A172 (cell line): ENCODE results near the gene SEPTIN11. TPM values are rescaled to one million over a fixed set of nuclear protein-coding genes. Genes with fewer than 3 reads are reported as not detected.

Experiments
- DNase-seq: peaks from one replicate; pipeline ENCODE4 v3.0.0-alpha.2; 2015; ENCODE audit warnings: low spot score
- total RNA-seq: library from RNA; depleted of rRNA; stranded (reverse); fragments of >200 nt; shearing (Covaris generic); gene quantifications from 2 replicates; pipeline ENCODE4 v1.2.3, GENCODE V29; 2014

SEPTIN11 gene
- total RNA-seq, 1 experiment from 2014 or later, result 73.5 TPM

GRCh38 chr4:76979236-76979635 is 29.7 kb downstream of the SEPTIN11 start:
- DNase-seq, result no peak

GRCh38 chr4:76980261-76980660 is 30.7 kb downstream of the SEPTIN11 start:
- DNase-seq, result no peak

- DNase-seq, result no peak
Measured at GRCh38 chr4:76981644-76982043, 32.1 kb downstream of the SEPTIN11 start.

GRCh38 chr4:76982638-76983584 is 33.4 kb downstream of the SEPTIN11 start:
- no peak for DNase-seq

GRCh38 chr4:76984127-76984526 is 34.6 kb downstream of the SEPTIN11 start:
- DNase-seq, result peak; percentile 39

GRCh38 chr4:76984788-76985211 is 35.2 kb downstream of the SEPTIN11 start:
- peak; percentile 92 for DNase-seq

GRCh38 chr4:76987153-76987591 is 37.6 kb downstream of the SEPTIN11 start:
- DNase-seq, result peak; percentile 63

- no peak for DNase-seq
Measured at GRCh38 chr4:76987685-76988084, 38.1 kb downstream of the SEPTIN11 start.

- DNase-seq, result no peak
Measured at GRCh38 chr4:76989391-76990061, 40.0 kb downstream of the SEPTIN11 start.

- peak; percentile 54 for DNase-seq
Measured at GRCh38 chr4:76990288-76991080, 40.9 kb downstream of the SEPTIN11 start.

- no peak for DNase-seq
Measured at GRCh38 chr4:76991161-76991660, 41.7 kb downstream of the SEPTIN11 start.

- DNase-seq, result no peak
Measured at GRCh38 chr4:76993787-76994641, 44.5 kb downstream of the SEPTIN11 start.

GRCh38 chr4:76995776-76996175 is 46.2 kb downstream of the SEPTIN11 start:
- DNase-seq, result no peak

GRCh38 chr4:76996445-76996844 is 46.9 kb downstream of the SEPTIN11 start:
- DNase-seq, result no peak

- DNase-seq, result no peak
Measured at GRCh38 chr4:76997077-76997476, 47.5 kb downstream of the SEPTIN11 start.

GRCh38 chr4:76997532-76997931 is 48.0 kb downstream of the SEPTIN11 start:
- no peak for DNase-seq

GRCh38 chr4:76998251-76998901 is 48.8 kb downstream of the SEPTIN11 start:
- DNase-seq, result no peak
